ENCODE measurements around the gene FADS3.

FADS3 gene

DNA sequence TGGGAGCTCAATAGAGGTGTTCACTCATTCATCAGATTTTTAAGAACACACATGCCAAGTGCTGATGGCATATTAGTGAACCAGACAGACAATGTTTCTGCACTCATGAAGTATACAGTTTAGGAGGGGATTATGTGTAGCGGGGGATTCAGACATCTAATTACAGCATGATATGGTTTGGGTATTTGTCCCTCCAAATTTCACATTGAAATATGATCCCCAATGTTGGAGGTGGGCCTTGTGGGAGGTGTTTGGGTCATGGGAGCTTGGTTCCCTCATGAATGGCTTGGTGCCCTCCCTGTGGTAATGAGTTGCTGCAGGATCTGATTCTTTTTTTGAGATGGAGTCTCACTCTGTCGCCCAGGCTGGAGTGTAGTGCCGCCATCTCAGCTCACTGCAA, 34.9 kb upstream of the FADS3 start:
- no peak for DNase-seq (ENCODE audit: low read depth, low spot score)
- no peak overlapping the region for H3K4me3 ChIP-seq (ENCODE audit: low read depth, low read length)
- TF ChIP-seq, protein P1, sequence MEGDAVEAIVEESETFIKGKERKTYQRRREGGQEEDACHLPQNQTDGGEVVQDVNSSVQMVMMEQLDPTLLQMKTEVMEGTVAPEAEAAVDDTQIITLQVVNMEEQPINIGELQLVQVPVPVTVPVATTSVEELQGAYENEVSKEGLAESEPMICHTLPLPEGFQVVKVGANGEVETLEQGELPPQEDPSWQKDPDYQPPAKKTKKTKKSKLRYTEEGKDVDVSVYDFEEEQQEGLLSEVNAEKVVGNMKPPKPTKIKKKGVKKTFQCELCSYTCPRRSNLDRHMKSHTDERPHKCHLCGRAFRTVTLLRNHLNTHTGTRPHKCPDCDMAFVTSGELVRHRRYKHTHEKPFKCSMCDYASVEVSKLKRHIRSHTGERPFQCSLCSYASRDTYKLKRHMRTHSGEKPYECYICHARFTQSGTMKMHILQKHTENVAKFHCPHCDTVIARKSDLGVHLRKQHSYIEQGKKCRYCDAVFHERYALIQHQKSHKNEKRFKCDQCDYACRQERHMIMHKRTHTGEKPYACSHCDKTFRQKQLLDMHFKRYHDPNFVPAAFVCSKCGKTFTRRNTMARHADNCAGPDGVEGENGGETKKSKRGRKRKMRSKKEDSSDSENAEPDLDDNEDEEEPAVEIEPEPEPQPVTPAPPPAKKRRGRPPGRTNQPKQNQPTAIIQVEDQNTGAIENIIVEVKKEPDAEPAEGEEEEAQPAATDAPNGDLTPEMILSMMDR (IDR thresholded peaks at IDR 0.05; ENCODE audit: low read depth, low read length): no peak
- in situ Hi-C loops (cut with HindIII; ENCODE audit: low sequenced_read_pairs): no loop called here

DNA sequence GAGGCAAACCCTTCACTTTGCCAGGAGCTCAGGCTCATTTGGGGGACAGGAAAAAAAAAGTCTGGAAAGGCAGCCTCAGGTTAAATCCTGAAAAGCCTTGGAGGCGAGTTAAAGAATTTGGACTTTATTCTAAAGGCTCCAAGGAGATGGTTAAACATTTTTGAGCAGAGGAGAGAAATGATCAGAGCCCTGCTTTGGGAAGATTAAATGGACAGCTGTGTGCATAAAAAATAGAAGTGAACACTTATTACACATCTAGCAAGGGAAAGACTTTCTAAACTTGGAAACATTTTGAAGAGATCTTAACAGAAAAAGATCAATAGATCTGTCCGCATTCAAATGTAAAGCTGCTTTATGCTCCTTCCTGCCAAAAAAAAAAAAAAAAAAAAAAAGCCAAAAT, 34.4 kb upstream of the FADS3 start:
- H3K4me3 ChIP-seq (ENCODE audit: low read depth, low read length): no peak overlapping the region
- in situ Hi-C loops (cut with HindIII; ENCODE audit: low sequenced_read_pairs): no loop called here
- DNase-seq (ENCODE audit: low read depth, low spot score): no peak
- TF ChIP-seq, protein P1 (IDR thresholded peaks at IDR 0.05; ENCODE audit: low read depth, low read length): no peak

- H3K4me3 ChIP-seq (ENCODE audit: low read depth, low read length): no peak overlapping the region
- TF ChIP-seq, protein P1 (IDR thresholded peaks at IDR 0.05; ENCODE audit: low read depth, low read length): no peak
- in situ Hi-C loops (cut with HindIII; ENCODE audit: low sequenced_read_pairs): no loop called here
- DNase-seq (ENCODE audit: low read depth, low spot score): no peak
Observed at GRCh38 chr11:61924064-61924455, 32.7 kb upstream of the FADS3 start.

GRCh38 chr11:61923166-61924063, 32.1 kb upstream of the FADS3 start:
- no peak overlapping the region for H3K4me3 ChIP-seq (ENCODE audit: low read depth, low read length)
- TF ChIP-seq, protein P1 (IDR thresholded peaks at IDR 0.05; ENCODE audit: low read depth, low read length): no peak
- in situ Hi-C loops (cut with HindIII; ENCODE audit: low sequenced_read_pairs): no loop called here
- peak; percentile 68 for DNase-seq (ENCODE audit: low read depth, low spot score)

DNA sequence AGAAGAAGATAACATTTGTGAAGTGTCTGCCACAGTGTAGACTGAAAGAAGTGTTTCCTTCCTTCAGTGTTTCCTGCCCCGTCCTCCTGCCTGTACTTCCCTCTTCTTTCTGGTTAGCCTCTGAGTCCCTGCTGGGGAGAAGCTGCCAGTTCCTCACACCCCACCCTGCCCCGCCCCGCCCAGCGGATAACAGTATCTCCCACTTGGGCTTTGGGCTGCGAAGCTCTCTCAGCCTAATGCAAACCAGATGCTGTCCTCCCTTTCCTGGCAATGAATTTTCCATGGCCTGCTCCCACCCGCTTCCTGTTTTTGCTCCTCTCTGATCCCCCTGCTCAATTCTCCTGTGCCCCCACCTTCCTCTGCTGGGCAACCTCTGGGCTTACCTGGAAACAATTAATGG, 31.2 kb upstream of the FADS3 start:
- DNase-seq (ENCODE audit: low read depth, low spot score): peak; percentile 64
- H3K4me3 ChIP-seq (ENCODE audit: low read depth, low read length): no peak overlapping the region
- TF ChIP-seq, protein P1 (IDR thresholded peaks at IDR 0.05; ENCODE audit: low read depth, low read length): no peak
- in situ Hi-C loops (cut with HindIII; ENCODE audit: low sequenced_read_pairs): no loop called here

DNA sequence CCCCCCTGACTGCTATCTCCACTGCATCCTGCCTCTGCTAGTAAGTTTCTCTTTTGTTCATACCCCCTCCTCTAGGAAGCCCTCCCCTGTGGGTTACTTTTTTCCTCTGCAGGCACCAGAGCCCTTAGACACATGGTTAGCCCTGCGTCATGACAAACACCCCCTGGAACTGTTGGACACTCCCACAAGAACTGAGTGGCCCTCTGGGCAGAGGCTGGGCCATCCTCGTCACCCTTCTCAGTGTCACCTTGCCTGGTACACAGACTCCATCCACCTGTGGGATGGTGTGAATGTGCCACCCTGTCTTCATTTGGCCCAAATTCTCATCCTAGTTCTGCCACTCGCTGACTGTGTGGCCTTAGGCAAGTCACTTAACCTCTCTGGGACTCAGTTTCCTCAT, 30.1 kb upstream of the FADS3 start:
- H3K4me3 ChIP-seq (ENCODE audit: low read depth, low read length): no peak overlapping the region
- no peak for DNase-seq (ENCODE audit: low read depth, low spot score)
- TF ChIP-seq, protein P1 (IDR thresholded peaks at IDR 0.05; ENCODE audit: low read depth, low read length): no peak
- in situ Hi-C loops (cut with HindIII; ENCODE audit: low sequenced_read_pairs): no loop called here
